Pancreas (tissue), 10 donors: ENCODE data around the gene WDR73. TPM values are rescaled to one million over a fixed set of nuclear protein-coding genes. Genes with fewer than 3 reads are reported as not detected.
A peak's percentile ranks its signal among the peaks of the same experiment; 100 is the strongest.
"Not testable (repeated sequence)": the region's sequence is repeated elsewhere in the genome, so short reads cannot be mapped to it uniquely, and the experiment has no call there.

ENCODE experiments used
- ATAC-seq, 4 donors: fragments of 200-7000 bp; cut with Tn5 transposase; one replicate each; pipeline versions ENCODE4 v1.8.0 to v1.9.1; 2020; ENCODE audit warnings: mild to moderate bottlenecking in 4 of 4, moderate library complexity in 4 of 4
- DNase-seq, 6 donors: peaks; one replicate each; pipeline ENCODE4 v3.0.0-alpha.2; 2020
- FAIRE-seq: peaks from 2 replicates; lab custom pipeline; 2012; peaks lifted over from hg19 to GRCh38; lab: Jason Lieb, UNC
- H3K27ac ChIP-seq, 4 donors: fragments of 200-600 bp; sonication (generic); 1 replicate in 3 of 4; 2 replicates in 1 of 4; pipeline versions ENCODE4 v1.5.0 to v1.8.0; 2020
- H3K27me3 ChIP-seq, 4 donors: fragments of 200-600 bp; one replicate each; pipeline ENCODE4 v1.8.0; 2021
- H3K36me3 ChIP-seq, 3 donors: fragments of 200-600 bp; sonication (generic) in 1 of 3; one replicate each; pipeline versions ENCODE4 v1.5.0 to v1.8.0; 2020 to 2021
- H3K4me1 ChIP-seq, 3 donors: fragments of 200-600 bp; one replicate each; pipeline ENCODE4 v1.8.0; 2021
- H3K4me3 ChIP-seq, 4 donors: fragments of 200-600 bp; sonication (generic) in 2 of 4; one replicate each; pipeline versions ENCODE4 v1.5.0 to v1.8.0; 2020 to 2021
- H3K9me3 ChIP-seq, 4 donors: fragments of 200-600 bp; one replicate each; pipeline ENCODE4 v1.8.0; 2021
- CTCF ChIP-seq, 4 donors: fragments of 200-600 bp; sonication (generic) in 3 of 4; IDR thresholded peaks; one replicate each; pipeline versions ENCODE4 v1.5.0 to v1.8.0; 2021; ENCODE audit warnings: antibody characterized with exemption in 4 of 4
- WGBS, 2 donors: extraction: QIAGEN DNeasy Blood & Tissue Kit; methylation state at CpG; one replicate each; pipeline ENCODE4 v1.1.7; 2013; 5-methylcytosine and 5-hydroxymethylcytosine counted together
- intact Hi-C, 3 donors: fragments of 100-400 bp; cut with DNase I; formaldehyde crosslinking; loops; one replicate each; pipeline versions ENCODE4 v1.11.1 to v1.14.2; 2022
- polyA plus RNA-seq, 2 donors: library from polyadenylated mRNA; stranded (reverse); fragments of 200-250 nt; gene quantifications; one replicate each; pipeline ENCODE4 v1.2.3, GENCODE V29; 2013
- total RNA-seq, 6 donors: library from RNA; stranded (reverse); fragmentation: NEBNext Ultra II Directional in 4 of 6; extraction: Animal tissue kit (Norgen Biotek cat#: 25700) in 4 of 6; gene quantifications; one replicate each; pipeline versions ENCODE4 v1.2.1 to v1.2.4, GENCODE V29; 2021 to 2023
- donor health status: healthy with polysubstance abuse.
- donor health status: DM: no; HTN: no; CAD: no; lungs with moderate emphysema.
- donor health status: DM: no; HTN: no; CAD: no.
- donor health status: control.
- donor health status: control.
- donor health status: Bipolar disorder and iron deficiency.
- donor health status: DM: yes; HTN: yes; CAD: no.
- donor health status: DM: no; HTN: no; CAD: no.
- donor health status: DM: no; HTN: no; CAD: no.
- donor health status: DM: yes; HTN: yes; CAD: no.

WDR73 gene
- total and polyA plus RNA-seq, 8 donors: 10.5 to 28.3 (median 12.1) TPM

GRCh38 chr15:84645997-84646396 lies 8.1 kb downstream of the WDR73 start:
- intact Hi-C loops: no loop called here
- H3K36me3 ChIP-seq: peaks cover 5 to 63% (median 23%) of the 10 kb centered on the region in 3 donors

GRCh38 chr15:84645496-84645895 lies 8.6 kb downstream of the WDR73 start:
- FAIRE-seq (no peak), DNase-seq (no peak), ATAC-seq (no peak)
- Histone ChIP-seq H3K4me1 (no peaks in the 10 kb centered on the region), H3K9me3 (no peaks in the 10 kb centered on the region), H3K4me3 (no peak overlapping the region), H3K36me3 (peaks cover 5 to 61% (median 28%) of the 10 kb centered on the region in 3 donors), H3K27me3 (no peaks in the 10 kb centered on the region), H3K27ac (no peak overlapping the region)
- 88 to 98% methylated on average over 10 of the region's 10 CpGs for WGBS, 2 donors
- TF ChIP-seq CTCF (IDR thresholded peaks at IDR 0.05): no peak
- intact Hi-C loops: no loop called here

More at GRCh38 chr15:84645997-84646396, 8.1 kb downstream of the WDR73 start:
- Histone ChIP-seq H3K4me1 (no peaks in the 10 kb centered on the region), H3K27ac (no peak overlapping the region), H3K9me3 (no peaks in the 10 kb centered on the region), H3K4me3 (no peak overlapping the region), H3K27me3 (no peaks in the 10 kb centered on the region)
- ATAC-seq: no peak
- FAIRE-seq: no peak
- TF ChIP-seq CTCF (IDR thresholded peaks at IDR 0.05): no peak
- DNase-seq: no peak
- 87 to 91% methylated on average over 10 of the region's 10 CpGs for WGBS, 2 donors

GRCh38 chr15:84643838-84644237 lies 10.2 kb downstream of the WDR73 start:
- no peak for ATAC-seq
- FAIRE-seq: no peak
- 79 to 84% methylated on average over 6 of the region's 6 CpGs for WGBS, 2 donors
- Histone ChIP-seq H3K4me3 (no peak overlapping the region), H3K36me3 (peaks cover 5 to 59% (median 36%) of the 10 kb centered on the region in 3 donors), H3K4me1 (no peaks in the 10 kb centered on the region), H3K27me3 (no peaks in the 10 kb centered on the region), H3K9me3 (no peaks in the 10 kb centered on the region), H3K27ac (no peak overlapping the region)
- no peak for DNase-seq
- no peak for TF ChIP-seq CTCF (IDR thresholded peaks at IDR 0.05)
- intact Hi-C loops: no loop called here

GRCh38 chr15:84642640-84643039 lies 11.4 kb downstream of the WDR73 start:
- intact Hi-C loops, H3K27me3 ChIP-seq, FAIRE-seq, ATAC-seq, H3K9me3 ChIP-seq, H3K27ac ChIP-seq, DNase-seq, H3K4me1 ChIP-seq, H3K4me3 ChIP-seq: not testable (repeated sequence)
- WGBS, 2 donors: 51 to 99% methylated on average over 2 of the region's 2 CpGs
- H3K36me3 ChIP-seq: peaks cover 5 to 47% (median 26%) of the 10 kb centered on the region in 3 donors

GRCh38 chr15:84641871-84642270 lies 12.2 kb downstream of the WDR73 start:
- 92 to 95% methylated on average over 9 of the region's 9 CpGs for WGBS, 2 donors
- H3K4me1 ChIP-seq, H3K9me3 ChIP-seq, ATAC-seq, H3K27ac ChIP-seq, DNase-seq, FAIRE-seq, intact Hi-C loops, H3K4me3 ChIP-seq, H3K27me3 ChIP-seq: not testable (repeated sequence)
- peaks cover 5 to 40% (median 20%) of the 10 kb centered on the region in 3 donors for H3K36me3 ChIP-seq

GRCh38 chr15:84638103-84638502 lies 16.0 kb downstream of the WDR73 start:
- no peak overlapping the region for H3K4me3 ChIP-seq
- H3K27me3 ChIP-seq: no peaks in the 10 kb centered on the region
- WGBS, 2 donors: 57 to 58% methylated on average over 3 of the region's 3 CpGs
- no peak for TF ChIP-seq CTCF (IDR thresholded peaks at IDR 0.05)
- H3K27ac ChIP-seq: no peak overlapping the region
- intact Hi-C loops: no loop called here
- H3K9me3 ChIP-seq: no peaks in the 10 kb centered on the region
- H3K4me1 ChIP-seq: peaks cover 5 to 11% (median 7%) of the 10 kb centered on the region in 3 donors
- DNase-seq (no peak), ATAC-seq (peak in 2 of 4 donors; percentile 24 to 25), FAIRE-seq (no peak)
- peaks cover 0 to 21% (median 15%) of the 10 kb centered on the region in 3 donors for H3K36me3 ChIP-seq
